Measurements from ENCODE around the gene NEU4.
"Not testable (repeated sequence)": the region's sequence is repeated elsewhere in the genome, so short reads cannot be mapped to it uniquely, and the experiment has no call there.

The NEU4 gene, protein sequence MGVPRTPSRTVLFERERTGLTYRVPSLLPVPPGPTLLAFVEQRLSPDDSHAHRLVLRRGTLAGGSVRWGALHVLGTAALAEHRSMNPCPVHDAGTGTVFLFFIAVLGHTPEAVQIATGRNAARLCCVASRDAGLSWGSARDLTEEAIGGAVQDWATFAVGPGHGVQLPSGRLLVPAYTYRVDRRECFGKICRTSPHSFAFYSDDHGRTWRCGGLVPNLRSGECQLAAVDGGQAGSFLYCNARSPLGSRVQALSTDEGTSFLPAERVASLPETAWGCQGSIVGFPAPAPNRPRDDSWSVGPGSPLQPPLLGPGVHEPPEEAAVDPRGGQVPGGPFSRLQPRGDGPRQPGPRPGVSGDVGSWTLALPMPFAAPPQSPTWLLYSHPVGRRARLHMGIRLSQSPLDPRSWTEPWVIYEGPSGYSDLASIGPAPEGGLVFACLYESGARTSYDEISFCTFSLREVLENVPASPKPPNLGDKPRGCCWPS

DNA sequence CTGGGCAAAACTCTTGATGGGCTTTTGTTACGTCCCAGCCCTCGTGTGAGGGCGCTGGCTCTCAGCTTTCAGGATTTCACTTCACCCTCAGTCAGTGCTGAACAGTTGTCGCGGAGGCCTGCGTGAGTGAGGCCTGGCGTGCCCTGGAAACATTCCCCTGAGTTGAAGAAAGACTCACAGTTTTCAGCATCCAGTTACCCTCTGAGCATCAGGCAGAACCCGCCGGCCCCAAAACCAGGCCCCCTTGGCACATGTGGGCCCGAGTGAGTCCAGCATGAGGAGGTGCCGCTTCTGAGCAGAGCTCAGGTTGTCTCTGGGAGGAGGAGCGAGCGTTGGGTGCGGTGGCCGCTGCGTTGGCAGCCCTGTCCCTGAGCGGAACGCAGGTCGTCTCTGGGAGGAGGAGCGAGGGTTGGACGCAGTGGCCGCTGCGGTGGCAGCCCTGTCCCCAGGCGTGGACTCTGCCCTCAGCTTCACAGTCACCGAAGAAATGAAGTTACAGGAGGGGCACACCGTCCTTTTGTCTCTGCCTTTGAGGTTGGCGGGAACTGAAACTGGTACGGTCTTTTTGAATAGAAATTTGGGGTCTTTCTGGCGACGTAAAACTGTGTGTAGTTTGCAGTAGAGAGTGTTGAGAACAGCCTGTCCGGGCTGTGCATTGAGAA is at the start of gene NEU4:
Gene NEU4 (plus strand): TSS at position 473 of the 662 bp plus-strand sequence. CDS start 5,292 bp downstream, outside the sequence.
- DNase-seq, result peak; percentile 4
- no peak for ATAC-seq

DNA sequence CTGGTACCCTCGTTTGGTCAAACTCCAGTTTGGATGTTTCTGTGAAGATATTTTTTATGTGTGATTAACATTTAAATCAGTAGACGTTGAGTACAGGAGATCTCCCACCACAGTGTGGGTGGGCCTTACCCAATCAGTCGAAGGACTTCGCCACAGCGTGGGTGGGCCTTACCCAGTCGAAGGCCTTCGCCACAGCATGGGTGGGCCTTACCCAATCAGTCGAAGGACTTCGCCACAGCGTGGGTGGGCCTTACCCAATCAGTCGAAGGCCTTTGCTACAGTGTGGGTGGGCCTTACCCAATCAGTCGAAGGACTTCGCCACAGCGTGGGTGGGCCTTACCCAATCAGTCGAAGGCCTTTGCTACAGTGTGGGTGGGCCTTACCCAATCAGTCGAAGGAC is 49.1 kb upstream of the NEU4 start:
- not testable (repeated sequence) for DNase-seq, ATAC-seq

GRCh38 chr2:241760301-241760771 is 48.7 kb upstream of the NEU4 start:
- ATAC-seq (no peak), DNase-seq (no peak)

DNA sequence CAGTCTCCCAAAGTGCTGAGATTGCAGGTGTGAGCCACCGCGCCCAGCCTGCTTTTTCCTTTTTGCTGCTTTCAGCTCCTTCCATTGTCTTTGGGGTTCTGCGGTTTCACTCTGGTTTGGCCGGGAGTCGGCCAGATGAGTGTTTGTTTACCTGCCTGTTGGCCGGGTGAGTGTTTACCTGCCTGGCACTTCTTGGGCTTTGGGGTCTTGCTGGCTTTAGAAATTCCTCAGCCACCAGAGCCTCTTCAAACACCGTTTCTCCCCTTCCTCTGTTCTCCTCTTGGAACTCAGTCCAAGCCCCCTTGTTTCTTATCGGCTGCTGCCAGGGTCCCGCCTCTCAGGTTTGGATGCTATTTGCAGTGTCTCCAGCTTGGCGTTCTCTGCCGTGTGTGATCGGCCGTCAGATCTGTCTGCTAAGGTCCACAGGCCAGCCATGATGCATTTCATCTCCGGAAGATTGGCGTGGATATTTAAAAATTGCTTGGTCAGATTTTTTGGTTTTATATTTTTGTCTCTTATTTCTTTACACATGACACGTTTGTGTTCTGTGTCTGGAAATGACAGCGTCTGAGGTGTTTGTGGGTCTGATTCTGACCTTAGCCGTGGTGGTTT is 46.6 kb upstream of the NEU4 start:
- DNase-seq (no peak), ATAC-seq (no peak)

- ATAC-seq (peak; percentile 84), DNase-seq (peak; percentile 58)
Measured at GRCh38 chr2:241762933-241763369, 46.0 kb upstream of the NEU4 start.

- DNase-seq (no peak), ATAC-seq (no peak)
Measured at GRCh38 chr2:241763551-241764274, 45.3 kb upstream of the NEU4 start.

DNA sequence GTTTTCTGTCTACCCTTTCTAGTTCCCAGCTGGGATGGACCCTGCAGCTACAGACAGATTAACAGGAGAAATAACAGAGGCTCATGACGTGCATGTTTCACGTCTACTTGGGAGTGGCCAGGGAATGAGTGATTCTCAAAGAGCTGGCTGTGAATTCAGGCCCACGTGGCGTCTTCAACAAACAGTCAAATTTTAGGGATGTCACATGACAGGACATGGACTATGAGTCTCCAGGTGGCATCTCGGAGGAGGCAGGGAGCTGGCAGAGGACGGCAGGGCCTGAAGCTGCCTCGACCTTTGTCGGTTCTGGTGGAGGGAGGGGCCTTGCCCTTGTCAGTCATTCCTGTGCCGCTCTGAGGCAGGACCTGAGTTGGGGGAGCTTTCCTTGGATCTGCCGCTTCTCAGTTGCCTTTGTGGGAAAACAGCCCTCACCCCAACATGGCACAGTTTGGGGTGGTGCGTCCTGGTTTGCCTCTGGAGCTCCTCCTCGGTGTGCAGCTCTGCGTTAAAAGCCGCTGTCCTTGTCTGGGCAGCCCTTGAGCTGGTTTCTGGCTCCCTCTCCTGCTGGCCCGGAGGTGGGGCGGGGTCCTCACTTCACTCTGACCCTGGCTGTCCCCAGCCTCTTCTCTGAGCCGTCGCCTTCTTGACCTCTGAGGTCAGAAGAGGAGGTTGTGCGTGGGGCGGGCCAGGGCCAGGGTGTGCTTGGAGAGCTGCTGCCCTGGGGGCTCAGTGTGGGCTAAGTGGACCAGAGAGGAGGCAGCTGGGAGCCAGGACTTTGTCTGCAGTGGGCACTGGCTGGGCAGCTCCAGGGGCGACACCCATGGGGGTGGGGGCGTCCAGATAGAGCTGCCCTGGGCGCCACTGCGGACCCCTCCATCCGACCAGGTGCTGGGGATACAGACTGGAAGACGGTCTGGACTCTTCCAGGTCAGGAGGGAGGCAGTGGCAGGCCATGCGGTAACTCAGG is 44.4 kb upstream of the NEU4 start:
- DNase-seq (no peak), ATAC-seq (no peak)

DNA sequence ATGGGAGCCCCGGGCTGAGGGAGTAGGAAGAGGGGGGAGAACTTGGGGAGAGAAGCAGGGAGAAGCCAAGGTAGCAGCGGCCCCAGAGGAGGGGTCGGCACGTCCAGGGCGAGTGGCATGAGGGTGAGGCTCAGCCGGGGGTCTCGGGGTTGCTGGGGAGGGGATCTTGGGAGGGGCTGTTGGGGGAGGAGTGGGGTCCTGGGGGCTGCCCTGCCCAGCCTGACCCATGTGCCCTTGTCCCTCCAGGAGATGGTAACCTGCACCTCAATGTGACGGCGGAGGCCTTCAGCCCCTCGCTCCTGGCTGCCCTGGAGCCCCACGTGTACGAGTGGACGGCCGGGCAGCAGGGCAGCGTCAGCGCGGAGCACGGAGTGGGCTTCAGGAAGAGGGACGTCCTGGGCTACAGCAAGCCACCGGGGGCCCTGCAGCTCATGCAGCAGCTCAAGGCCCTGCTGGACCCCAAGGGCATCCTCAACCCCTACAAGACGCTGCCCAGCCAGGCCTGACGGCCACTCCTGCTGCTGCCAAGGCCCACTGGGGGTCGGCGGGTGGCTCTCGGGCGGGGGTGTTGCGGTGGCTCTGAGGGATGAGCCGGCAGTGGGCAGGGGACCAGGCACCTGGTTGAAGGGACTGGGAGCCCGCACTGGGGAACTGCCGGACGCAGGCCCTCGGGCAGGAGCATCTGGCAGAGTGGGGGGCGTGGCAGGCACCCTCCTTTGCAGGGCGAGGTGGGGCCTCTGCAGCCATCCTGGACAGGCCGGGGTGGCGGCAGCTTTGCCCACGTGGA is 41.3 kb upstream of the NEU4 start:
- ATAC-seq, result no peak
- peak; percentile 2 for DNase-seq

- DNase-seq (peak; percentile 2), ATAC-seq (no peak)
Measured at GRCh38 chr2:241768251-241768711, 40.7 kb upstream of the NEU4 start.

GRCh38 chr2:241768850-241769249 is 40.1 kb upstream of the NEU4 start:
- DNase-seq (no peak), ATAC-seq (no peak)

DNA sequence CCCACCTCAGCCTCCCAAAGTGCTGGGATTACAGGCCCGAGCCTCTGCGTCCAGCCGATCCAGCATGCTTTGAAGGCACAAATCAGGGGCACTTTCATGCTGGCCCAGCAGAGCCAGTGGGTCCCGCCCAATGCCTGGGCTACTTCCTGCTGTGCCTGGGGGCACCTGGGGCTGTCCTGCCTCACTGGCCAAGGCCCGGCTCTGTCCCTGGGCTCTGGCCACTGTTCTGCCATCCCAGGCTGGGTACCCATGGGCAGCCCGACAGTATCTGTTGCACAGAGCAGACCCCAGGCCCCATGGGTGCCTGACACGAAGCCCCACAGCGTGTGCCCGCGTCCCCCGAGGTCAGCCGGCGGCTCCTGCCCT is 39.2 kb upstream of the NEU4 start:
- ATAC-seq, result no peak
- no peak for DNase-seq

DNA sequence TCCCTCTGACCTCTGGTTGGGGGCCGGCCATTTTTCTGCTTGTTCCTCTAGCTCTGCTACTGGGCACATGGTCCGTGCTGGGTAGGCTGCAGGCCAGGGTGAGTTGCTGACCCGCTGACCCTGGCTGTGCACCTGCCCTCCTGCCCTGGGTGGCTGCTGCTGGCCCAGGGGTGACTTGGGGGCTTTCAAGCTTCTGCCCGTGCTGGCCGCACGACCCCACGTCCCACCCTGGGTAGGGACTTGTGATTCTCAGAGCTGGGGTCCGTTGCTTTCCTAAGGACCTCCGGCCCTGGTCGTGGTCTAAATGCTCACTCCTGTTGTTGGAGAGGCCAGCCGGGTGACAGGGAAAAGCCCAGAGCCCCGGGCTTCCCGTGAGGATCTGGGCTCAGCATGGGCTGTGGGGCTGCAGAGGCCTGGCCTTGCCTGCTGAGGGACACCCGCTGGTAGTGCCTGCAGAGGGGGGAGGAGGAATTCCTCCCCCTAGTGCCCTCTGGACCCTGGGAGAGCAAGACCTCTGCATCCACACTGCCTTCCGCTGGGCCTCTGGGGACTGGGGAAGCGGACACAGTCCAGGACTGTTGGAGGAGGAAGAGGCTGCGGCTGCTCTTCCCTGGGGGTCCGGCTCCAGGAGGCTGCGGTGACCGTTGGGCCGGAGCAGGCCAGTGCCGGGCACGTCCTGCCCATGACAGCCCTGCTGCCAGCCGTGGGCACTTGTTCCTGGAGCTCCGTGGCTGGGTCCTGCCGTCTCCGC is 38.6 kb upstream of the NEU4 start:
- DNase-seq (no peak), ATAC-seq (no peak)

GRCh38 chr2:241770936-241771285 is 38.1 kb upstream of the NEU4 start:
- no peak for DNase-seq
- no peak for ATAC-seq

DNA sequence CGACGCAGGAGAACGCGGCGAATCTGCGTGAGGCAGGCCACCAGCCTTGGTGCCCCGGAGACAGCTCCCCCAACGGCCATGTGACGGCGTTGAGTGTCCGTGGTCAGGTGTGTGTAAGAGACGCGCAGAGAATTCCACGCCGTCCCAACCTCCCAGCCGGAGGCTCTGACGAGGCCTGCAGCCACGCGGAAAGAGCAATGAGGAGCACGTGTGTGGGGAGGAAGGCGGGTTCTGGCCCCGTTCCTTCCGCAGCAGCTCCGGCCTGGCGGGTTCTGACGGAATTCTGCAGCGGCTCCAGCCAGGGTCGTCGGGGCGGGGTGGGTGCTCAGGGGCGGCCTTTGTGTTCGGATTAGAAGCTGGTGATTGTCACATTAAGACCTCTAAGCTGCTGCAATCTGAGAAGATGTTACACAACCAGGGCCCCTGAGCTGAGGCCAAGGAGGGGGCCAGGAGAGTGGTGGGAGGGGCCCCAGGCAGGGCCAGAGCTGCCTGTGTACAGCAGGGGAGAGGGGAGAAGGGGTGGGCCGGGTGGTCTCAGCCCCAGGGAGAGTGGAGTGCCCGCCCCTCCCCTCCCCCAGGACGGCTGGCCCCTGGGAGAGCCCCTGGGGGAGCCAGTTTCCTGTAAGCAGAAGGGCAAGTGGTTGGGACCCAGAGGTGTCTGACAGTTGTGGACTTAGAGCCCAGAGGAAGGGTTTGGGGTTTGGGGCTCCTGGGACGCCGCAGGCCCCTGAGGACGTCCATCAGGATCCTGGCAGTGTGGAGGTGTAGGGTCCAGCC is 37.5 kb upstream of the NEU4 start:
- ATAC-seq (no peak), DNase-seq (no peak)

- ATAC-seq (no peak), DNase-seq (no peak)
Measured at GRCh38 chr2:241772063-241772499, 36.9 kb upstream of the NEU4 start.

- ATAC-seq (no peak), DNase-seq (no peak)
Measured at GRCh38 chr2:241773511-241774418, 35.2 kb upstream of the NEU4 start.

DNA sequence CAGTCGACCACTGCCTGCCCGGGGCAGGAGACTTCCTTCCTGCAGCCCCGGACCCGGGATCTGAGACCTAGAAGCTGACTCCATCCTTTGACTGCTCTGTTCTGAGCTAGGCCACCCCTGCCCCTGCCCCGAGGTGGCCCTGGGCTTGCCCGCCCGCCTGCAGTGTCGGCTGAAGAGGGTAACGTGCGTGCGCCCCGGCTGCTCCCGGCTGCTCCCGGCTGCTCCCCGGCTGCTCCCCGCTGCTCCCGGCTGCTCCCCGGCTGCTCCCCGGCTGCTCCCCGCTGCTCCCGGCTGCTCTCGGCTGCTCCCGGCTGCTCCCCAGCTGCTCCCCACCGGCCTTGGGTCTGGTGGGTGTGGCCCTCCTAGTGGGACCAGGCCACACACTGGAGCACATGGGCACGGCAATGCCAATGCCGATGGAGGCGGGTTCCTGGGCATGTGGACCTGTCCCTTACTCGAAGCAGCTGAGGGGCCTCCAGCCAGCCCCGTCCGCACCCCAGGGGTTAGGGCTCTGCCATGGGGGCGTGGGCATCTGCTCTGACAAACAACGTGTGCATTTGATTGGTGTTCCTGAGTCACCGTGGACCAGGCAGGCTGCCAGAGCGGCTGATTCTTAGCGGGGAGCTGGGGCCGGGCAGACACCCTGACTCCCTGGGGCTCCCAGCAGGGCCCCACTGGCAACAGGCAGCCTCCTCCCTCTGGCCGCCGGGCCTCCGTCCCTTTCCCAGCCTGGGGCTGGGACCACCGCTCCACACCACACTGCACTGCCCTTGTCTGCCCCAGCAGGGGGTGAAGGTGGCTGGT is 34.4 kb upstream of the NEU4 start:
- no peak for DNase-seq
- ATAC-seq, result no peak
